Activated T-cell treated with anti-CD3 and anti-CD28 coated beads for 1 hour (primary cell): ENCODE data around the gene BRD3.
"Not testable (repeated sequence)": the region's sequence is repeated elsewhere in the genome, so short reads cannot be mapped to it uniquely, and the experiment has no call there.

Experiments
- DNase-seq: peaks from one replicate; pipeline ENCODE4 v3.0.0-alpha.2; 2020; ENCODE audit warnings: low read depth

The BRD3 gene

DNA sequence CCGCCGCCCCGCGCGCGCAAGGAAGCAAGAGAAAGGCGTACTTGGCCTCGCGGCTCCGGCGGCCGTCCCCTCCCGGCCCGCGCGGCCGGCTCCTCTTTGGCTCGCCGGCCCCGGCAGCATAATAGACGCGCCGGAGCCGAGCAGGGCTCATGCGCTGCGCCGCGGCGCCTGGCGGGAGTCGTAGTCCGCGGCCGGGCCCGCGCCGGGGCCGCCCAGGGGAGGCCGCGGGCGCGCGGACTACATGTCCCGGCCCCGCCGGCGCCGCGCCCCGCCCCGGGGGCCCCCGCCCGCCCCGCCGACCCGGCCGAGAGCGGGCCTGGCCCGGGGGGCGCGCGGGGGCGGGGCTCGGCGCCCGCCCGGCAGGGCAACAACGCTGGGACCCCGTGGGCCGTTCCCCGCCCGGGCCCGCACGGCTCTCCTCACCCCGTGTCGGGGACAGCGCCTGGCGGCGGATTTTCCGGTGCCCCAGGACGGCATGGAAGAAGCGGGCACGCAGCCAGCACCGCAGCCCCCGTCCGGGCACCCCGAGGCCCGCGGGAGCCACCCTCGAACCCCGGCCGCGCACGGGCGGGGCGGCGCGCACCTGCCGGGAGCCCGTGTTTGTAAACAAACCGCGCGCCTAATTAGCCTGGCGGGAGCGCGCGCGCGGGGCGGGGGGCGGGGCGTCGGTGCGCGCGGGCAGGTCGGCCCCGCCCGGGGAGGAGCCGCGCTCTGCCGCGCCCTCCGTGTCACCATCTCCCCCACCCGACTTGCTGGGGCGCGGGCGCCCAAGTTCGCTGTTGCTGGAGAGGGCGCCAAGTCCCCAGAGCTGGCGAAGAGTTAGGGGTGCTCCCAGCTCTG lies at the start of gene BRD3:
TSS of gene BRD3 (minus strand) at position 123 of the 840 bp plus-strand sequence. CDS start 14,549 bp downstream, outside the sequence.
- DNase-seq: peak; percentile 73

DNA sequence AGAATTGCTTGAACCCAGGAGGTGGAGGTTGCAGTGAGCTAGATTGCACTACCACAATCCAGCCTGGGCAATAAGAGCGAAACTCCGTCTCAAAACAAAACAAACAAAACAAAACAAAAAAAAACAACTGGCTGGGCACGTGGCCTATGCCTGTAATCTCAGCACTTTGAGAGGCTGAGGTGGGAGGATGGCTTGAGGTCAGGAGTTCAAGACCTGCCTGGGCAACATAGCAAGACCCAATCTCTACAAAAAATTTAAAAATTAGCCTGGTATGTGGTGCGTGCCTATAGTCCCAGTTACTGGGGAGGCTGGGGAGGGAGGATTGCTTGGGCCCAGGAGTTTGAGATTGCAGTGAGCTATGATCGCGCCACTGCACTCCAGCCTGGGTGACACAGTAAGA lies 44.7 kb upstream of the BRD3 start:
- no peak for DNase-seq

GRCh38 chr9:134111064-134111463 lies 43.2 kb upstream of the BRD3 start:
- DNase-seq: no peak

DNA sequence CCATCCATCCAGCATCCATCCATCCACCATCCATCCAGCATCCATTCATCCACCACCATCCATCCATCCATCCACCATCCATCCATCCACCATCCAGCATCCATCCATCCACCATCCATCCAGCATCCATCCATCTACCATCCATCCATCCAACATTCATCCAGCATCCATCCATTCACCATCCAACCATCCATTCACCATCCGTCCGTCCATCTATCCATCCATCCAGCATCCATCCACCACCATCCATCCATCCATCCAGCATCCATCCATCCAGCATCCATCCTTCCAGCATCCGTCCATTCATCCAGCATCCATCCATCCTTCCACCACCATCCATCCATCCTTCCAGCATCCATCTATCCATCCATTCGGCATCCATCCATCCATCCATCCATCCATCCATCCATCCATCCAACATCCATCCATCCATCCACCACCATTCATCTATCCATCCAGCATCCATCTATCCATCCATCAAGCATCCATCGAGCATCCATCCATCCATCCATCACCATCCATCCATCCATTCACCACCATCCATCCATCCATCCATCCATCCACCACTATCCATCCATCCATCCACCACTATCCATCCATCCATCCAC lies 35.7 kb upstream of the BRD3 start:
- DNase-seq: no peak

DNA sequence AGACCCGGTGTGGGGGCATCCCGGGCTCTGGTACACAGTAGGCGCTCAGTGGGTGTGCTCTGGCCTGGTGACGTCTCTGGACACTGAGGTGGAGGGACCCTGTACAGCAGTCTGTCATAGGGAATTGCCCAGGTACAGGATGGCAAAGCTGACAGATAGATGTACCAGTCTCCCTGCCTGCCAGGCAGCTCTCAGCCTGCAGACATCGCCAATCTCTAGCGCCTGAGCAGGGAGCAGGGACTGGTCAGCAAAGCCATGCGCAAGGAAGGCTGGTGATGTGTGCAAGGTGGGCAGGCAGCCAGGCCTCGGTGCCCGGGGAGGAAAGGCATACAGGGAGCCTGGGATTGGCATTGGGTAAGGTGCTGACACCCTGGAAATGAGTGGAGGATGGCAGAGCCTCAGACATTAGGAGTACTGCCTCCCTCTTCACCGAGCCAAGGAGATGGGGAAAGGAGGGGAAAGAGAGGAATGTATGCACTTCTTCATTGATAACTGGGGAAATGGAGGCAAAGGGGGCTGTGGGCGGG lies 33.9 kb upstream of the BRD3 start:
- no peak for DNase-seq

DNA sequence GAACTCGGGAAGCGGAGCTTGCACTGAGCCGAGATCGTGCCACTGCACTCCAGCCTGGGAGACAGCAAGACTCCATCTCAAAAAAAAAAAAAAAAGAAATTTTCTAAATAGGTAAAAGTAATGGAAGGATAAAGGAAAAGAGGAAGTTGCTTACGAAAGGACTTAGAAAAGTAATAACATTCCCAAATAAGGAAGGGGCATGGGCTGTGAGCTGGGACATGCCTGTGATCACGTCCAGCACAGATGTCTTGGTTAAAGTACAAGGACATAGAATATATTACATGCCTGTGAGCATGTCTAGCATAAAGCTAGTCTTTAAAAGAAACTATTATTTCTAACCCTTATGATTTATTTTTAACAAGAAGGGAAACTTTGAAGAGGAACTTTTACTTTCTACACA lies 33.3 kb upstream of the BRD3 start:
- not testable (repeated sequence) for DNase-seq

GRCh38 chr9:134100040-134100439 lies 32.2 kb upstream of the BRD3 start:
- DNase-seq: no peak

DNA sequence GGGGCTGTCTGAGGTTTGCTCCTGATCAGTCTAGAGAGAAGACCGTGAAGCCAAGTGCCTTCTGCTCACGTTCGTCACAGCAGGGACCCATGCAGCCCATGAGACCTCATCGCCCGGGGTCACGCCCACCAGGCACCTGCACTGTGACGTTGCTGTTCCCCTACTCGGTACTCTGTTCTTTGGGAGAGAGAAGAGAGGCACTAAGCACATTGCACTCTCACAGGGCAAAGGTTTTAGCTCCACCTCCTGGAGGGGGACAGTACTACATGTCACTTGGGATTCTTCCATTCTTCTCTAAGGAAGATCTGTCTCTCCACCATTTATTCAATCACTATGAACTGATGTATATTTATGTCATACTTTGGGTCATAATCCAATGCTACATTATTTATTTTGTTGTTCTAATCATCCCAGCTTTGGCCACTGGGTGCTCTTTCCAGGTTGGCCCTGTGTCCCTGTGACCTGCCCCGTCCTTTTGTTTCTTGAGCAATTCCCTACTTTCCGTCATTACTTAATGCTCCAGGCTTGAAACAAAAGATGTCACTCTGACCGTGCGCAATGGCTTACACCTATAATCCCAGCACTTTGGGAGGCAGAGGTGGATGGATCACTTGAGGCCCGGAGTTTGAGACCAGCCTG lies 31.4 kb upstream of the BRD3 start:
- peak; percentile 49 for DNase-seq

DNA sequence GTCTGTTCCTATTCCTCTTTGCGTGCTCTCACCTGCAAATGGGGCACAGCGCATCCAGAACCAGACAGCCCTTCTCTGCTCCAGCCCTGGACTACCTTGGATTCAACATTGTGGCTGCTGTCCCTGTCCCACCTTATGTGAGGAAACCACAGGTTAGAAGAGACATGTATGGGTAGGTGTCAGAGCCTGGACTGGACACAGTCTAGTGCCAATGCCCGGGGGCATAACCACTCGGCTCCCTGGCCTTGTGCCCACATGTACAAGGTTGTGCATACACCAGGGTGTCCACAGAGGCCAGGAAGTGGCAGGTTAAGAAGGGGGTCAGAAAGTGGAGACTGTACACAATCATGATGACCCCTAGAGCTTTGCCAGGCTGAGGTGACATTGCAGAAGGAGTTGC lies 22.1 kb upstream of the BRD3 start:
- no peak for DNase-seq

DNA sequence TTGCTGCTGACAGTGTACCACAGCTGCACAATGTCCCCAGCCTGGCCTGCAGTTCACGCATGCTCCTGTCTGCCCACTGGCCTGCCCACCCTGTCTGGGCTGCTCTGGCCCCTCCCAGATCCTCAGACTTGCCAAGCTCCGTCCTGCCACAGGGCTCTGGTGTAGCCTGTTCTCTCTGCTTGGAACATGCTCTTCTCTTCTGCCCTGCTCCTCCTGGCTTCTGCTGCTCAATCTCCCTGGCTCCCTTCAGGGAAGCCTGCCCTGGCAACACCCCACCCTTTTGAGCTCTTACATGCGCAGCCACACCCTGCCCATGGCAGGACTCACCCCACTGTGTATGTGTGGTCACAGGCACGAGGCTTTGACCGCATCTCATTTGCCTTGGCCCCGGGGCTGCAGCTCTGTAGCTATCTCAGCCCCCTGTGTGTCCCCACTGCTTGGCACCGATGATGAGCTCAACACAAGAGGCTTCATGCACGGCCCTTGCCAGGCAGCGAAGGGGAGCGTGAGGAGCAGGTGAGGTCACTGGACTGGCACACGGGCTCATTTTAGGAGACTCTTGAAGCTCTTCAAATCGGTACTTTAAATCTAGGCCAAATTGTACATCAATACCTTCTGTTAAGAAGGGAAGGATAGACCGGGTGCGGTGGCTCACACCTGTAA lies 20.4 kb upstream of the BRD3 start:
- DNase-seq: no peak

DNA sequence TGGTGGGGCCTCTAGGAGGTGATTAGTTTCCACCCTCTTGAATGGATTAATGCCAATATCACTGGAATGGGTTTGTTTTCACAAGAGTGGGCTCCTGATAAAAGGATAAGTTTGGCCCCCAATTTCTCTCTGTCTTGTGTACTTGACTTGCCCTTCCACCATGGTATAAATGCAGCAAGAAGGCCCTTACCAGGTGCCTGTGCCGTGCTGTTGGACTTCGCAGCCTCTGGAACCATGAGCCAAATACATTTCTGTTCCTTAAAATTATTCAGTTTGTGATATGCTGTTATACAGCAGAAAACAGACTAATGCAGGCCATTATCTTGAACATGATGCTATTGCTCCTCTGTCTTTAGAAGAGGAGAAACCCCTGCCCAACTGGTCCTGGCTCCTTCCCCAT lies 17.8 kb upstream of the BRD3 start:
- no peak for DNase-seq

DNA sequence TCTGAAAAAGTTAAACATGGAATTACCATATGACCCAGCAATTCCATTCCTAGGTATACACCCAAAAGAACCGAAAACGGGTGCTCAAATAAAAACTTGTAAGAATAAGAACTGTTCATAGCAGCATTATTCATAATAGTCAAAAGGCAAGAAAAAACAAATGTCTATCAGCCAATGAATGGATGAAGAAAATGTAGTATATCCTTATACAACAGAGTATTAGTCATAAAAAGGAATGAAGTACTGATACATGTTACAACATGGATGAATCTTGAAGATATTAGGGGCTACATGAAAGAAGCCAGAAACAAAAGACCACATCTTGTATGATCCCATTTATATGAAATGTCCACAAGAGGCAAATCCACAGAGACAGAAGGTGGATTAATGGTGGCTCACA lies 15.6 kb upstream of the BRD3 start:
- no peak for DNase-seq

DNA sequence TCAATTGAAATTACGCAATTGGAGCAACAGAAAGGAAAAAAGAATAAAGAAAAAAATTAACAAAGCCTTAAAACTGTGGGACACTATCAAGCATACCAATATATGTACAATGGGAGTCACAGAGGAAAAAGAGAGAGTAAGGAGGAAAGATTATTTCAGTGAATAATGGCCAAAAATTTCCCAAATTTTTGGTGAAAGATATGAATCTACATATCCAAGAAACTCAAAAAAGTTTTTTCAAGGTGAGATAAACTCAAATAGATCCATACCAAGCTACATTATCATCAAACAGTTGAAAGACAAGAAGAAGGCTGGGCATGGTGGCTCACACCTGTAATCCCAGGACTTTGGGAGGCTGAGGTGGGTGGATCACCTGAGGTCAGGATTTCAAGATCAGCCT lies 8.8 kb upstream of the BRD3 start:
- DNase-seq: no peak

DNA sequence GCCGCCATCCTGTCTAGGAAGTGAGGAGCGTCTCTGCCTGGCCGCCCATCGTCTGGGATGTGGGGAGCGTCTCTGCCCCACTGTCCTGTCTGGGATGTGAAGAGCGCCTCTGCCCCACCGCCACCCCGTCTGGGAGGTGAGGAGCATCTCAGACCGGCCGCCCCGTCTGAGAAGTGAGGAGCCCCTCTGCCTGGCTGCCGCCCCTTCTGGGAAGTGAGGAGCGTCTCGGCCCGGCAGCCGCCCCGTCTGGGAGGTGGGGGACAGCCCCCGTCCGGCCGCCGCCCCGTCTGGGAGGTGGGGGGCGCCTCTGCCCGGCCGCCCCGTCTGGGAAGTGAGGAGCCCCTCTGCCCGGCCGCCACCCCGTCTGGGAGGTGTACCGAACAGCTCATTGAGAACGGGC lies 7.9 kb upstream of the BRD3 start:
- DNase-seq: not testable (repeated sequence)

GRCh38 chr9:134073500-134073899 lies 5.7 kb upstream of the BRD3 start:
- no peak for DNase-seq

GRCh38 chr9:134072683-134073082 lies 4.9 kb upstream of the BRD3 start:
- not testable (repeated sequence) for DNase-seq

DNA sequence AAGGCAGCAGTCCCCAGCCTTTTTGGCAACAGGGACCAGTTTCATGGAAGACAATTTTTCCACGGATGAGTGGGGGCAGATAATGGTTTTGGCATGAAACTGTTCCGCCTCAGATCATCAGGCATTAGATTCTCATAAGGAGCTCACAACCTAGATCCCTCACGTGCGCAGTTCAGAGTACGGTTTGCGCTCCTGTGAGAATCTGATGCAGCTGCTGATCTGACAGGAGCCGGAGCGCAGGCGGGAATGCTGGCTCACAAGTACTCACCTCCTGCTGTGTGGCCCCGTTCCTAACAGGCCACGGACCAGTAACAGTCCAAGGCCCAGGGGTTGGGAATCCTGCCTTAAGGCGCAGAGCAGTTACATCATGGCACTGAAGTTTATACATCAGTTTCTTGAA lies 3.3 kb upstream of the BRD3 start:
- DNase-seq: no peak

GRCh38 chr9:134069480-134070399 lies 1.9 kb upstream of the BRD3 start:
- no peak for DNase-seq

DNA sequence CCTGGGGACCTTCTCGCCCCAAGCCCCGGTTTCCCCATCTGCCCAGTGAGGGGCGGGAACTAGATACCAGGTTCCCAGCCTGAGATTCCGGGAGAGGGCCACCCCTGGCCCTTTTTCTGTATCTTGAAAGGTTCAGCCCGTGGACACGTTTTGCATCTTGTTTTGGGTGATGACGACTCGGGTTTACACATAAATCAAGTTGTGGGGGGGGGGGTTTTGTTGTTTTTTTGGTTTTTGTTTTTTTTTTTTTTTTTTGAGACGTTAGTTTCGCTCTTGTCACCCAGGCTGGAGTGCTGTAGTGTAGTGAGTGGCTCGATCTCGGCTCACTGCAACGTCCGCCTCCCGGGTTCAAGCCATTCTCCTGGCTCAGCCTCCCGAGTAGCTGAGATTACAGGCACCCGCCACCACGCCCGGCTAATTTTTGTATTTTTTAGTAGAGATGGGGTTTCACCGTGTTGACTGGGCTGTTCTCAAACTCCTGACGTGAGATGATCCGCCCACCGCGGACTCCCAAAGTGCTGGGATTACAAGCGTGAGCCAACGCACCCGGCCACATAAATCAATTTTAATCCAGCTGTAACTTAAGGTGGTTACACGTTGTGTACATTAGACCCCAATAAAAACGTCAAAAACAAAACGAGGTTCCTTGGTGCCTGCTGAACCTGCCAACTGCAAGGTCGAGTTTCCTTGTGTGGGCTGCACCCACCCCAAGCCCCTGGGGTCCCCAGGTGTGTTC lies 1.1 kb upstream of the BRD3 start:
- no peak for DNase-seq
